ENCODE data around the gene DCX.

- TF ChIP-seq NONO (IDR thresholded peaks at IDR 0.05; ENCODE audit: low read depth in 2 of 2, low read length in 1 of 2) (no peak), HINFP (tag; conservative IDR thresholded peaks at IDR 0.05; ENCODE audit: low read depth) (no peak), CTCF (IDR thresholded peaks at IDR 0.05 in 2 of 3, conservative IDR thresholded peaks at IDR 0.05 in 1 of 3; ENCODE audit: insufficient read depth in 2 of 3, low read depth in 1 of 3, low read length in 3 of 3) (no peak), SETDB1 (IDR thresholded peaks at IDR 0.05; ENCODE audit: low read length) (no peak), STAT5B (CRISPR knock-in tag; IDR thresholded peaks at IDR 0.05) (no peak), ETS2 (tag; IDR thresholded peaks at IDR 0.05; ENCODE audit: borderline replicate concordance, poor library complexity, severe bottlenecking) (no peak), CHCHD3 (CRISPR knock-in tag; IDR thresholded peaks at IDR 0.05) (no peak), ARID4B (CRISPR knock-in tag; IDR thresholded peaks at IDR 0.05) (no peak), ZNF79 (CRISPR knock-in tag; IDR thresholded peaks at IDR 0.05; ENCODE audit: low read depth) (no peak), ADNP (tag; IDR thresholded peaks at IDR 0.05) (no peak), TEAD4 (IDR thresholded peaks at IDR 0.05; ENCODE audit: low read length) (no peak), TEAD4 (CRISPR knock-in tag; IDR thresholded peaks at IDR 0.05; ENCODE audit: borderline replicate concordance) (no peak), LARP7 (IDR thresholded peaks at IDR 0.05) (no peak)
These were observed 141.7 kb downstream of the DCX start, which contains the start of gene CAPN6 for GRCh38 chrX:111270339-111270738.

Data from K562 (cell line).